Limb (tissue), 2 donors: ENCODE data around the gene SMC3.

Source experiments
- DNase-seq, 2 donors: peaks; one replicate each; pipeline ENCODE4 v3.0.0-alpha.2; 2016; ENCODE audit errors: extremely low spot score in 2 of 2

SMC3 gene

DNA sequence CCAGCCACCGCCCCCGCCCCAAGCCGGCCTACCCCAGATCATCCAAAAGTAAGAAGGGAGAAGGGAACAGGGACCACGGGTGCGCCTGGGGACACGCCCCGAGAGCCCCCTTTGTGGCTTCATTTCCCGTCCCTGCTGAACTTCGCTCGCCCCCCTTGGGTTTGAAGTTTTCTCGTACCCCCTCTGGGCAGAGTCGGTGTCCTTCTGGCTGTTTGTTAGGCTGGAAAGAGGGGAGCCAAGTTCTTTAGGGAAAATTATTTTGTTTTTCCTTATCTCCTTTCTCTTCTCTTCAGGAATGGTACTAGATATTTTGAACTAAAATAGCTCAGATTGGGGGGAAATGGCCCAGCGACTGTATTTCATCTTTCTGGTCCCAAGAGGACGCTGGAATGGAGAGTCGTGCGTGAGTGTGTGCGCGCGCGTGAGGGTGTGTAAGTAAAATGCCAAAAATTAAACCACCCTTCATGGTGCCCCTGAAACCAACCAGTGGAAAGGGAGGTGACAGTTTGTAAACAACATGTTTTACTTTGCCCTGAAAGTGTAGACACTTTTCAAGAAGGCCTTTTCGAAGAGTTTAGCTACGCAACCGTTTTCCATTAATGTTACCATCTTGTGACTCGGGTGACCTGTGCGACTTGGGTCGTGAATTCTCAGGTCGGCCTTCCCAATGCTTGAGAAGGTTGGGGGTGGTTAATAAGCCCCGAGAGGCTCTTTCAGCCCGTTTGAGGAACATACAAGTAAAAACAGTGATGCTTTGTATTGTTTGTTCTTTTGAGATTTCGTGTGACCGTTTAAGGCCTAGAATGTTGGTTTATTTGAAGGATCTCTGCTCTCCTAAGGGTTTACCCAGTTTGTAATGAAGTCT lies 77.3 kb downstream of the SMC3 start:
- no peak for DNase-seq

DNA sequence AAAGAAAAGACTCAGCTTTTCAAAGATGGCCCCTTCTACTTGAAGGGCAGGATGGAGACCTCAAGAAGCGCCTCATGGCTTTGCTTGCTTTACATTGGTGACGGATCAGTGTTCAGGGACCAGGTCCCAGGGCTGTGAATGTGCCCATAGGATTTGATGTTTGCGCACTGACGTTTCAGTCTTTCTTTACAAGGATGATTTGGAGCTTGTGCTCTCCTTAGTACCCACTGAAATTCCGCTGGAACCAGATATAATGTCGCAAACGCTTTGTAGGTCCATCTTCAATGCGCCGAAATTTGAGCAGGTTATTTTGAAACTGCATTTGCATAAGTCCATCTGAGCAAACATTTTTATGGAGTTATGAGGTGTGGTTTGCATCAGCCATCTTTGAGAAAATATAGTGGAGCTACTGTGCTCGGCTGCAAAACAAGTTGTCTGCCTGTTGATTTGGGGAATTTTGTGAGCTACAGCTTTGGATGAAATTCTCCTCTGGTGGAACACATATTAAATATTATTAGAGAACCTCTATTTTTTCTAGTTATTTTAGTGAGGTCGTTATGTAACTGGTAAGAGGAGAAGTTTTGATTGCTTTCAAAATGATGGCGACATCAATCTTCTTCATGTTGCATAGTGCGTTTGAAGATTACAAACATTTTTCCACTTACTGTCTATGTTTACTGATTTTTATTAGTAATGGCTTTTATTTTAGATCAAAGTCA lies 79.1 kb downstream of the SMC3 start:
- DNase-seq = no peak

GRCh38 chr10:110647136-110647430 lies 79.6 kb downstream of the SMC3 start:
- DNase-seq = no peak

DNA sequence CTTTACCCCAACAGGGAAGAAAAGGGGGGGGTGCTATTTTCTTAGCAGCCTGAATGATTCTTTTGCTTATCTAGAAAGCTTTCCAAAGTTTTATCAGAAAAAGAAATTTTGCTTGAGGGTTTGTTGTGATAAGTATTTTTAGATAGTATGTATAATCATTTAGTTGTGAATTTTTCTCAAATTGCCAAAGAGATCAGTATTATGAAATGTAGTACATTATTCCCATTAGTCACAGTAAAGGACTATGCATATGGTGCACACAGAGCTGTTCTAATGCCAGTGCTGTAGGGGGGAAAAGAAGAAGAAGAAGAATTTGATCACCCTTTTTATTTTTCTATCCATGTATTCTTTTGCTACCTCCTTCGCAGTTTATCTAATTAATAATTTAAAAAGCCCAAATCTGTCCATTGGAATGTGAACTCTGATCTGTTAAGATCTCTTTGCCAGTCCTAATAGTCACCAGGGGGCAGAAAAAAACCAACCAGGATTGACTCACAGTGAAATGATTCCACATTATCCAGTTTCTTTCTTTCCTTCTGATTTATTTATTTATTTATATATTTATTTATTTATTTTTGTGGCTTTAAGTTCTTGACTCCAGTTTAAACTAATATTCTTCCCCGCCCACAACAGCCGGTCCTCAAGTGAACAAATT lies 81.3 kb downstream of the SMC3 start:
- DNase-seq = no peak

DNA sequence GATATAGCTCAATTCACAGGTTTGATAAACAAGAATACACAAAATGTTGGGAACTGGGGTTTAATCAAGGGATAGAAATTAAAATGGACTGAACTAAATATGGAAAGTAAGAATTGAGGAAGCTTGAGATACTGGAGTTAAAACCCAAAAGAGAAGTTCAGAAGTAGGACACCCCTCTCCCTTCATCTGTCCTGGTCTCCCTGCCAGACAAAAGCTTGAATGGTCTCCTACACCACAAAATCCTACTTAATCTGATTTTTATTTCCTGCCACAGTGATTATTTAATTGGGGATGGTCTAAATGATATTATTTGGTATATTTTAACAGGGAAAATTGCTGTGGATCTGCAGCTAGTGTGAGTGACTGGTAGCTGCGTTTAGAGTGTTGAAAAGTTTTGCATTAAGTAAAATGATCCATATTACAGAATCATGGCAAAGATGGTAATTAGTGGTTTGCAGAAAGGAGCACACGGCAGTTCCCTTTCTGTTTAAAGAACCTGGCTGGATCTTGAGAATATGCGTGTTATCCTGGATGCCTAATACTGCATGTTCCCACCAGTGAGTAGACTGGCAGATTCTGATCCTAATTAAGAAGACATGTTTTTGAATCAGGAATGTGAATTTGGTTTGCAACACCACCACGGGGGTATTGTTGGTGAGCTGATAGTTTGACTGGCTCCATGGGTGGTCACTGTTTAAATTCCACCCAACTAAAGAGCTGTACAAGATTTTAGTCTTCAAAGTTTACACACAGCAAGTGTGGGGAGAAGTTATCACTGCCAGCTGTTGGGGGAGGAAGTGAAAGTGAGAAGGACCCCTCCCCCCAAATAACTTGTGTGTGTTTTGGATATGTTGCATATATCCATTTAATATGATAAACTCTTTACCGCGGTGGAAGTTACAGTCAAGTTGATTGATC lies 82.1 kb downstream of the SMC3 start:
- no peak for DNase-seq

DNA sequence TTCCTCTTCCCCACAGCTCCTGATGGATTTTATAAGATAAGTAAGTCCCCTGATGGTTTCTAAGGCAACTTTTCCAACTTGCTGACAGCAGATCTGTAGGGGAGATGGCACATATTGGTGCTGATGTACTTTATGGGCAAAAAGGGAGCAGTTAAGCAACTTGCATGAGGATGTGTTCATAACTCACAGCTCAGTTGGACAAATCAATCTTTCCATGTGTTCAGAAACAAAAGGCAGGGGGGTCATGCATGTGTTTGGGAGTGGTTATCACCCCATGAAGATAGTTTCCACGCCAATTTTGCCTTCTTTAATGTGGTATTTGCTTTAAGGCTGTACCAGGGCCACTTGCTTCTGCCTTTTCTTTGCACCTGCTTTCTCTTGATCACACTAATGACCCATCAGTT lies 82.8 kb downstream of the SMC3 start:
- no peak for DNase-seq

GRCh38 chr10:110651044-110651958 lies 83.8 kb downstream of the SMC3 start:
- DNase-seq = peak in 1 of 2 donors; percentile 32

DNA sequence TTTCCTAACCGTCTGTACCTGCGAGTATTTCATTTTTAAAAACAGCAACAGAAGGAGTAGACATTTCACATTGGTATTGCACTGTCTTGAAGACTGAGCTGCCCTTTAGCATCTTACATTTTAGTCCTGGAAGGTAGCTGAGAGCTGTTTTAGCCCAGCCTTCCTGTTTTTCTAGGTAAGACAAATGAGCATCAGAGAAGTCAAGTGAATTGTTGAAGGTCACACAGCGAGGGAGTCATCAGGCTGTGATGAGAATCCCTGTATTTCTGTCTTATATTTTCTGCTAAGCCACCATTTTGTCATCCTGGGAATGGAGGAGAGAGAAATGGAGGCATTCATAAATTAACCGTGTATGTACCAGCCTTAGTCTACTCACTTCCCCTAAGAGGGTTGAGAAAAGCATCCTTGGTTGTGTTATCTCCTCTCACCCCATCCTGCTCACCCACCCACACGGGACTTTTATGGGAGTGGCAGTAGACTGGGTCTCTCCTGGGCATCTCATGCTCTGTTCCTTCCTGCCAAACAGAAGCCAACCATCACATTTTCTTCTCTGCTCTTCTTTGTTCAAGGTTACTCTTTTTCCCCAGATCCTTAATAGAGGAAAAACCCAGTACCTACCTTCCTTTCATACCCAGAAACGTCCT lies 85.1 kb downstream of the SMC3 start:
- DNase-seq = no peak
